Measurements from ENCODE around the gene ATP9B. TPM values are rescaled to one million over a fixed set of nuclear protein-coding genes. Genes with fewer than 3 reads are reported as not detected.

Gene ATP9B
- total RNA-seq, 1 donor from 2014 or later = 51.4 TPM

DNA sequence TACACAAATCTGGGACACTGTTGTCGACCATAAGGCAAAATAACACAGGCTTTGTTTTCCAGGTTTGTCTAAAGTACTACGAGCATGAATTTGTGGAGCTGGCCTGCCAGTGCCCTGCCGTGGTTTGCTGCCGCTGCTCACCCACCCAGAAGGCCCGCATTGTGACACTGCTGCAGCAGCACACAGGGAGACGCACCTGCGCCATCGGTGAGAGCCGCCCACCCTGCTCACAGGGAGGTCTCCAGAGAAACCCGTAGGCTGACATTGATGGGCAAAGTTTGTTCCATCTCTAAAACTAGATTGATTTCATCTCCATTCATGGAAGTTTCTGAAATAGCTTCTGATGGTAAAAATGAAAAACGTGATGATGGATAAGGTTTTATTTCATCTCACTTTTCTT is 276.2 kb downstream of the ATP9B start:
- DNase-seq (ENCODE audit: low spot score in 2 of 2) = no peak
- FAIRE-seq = no peak

DNA sequence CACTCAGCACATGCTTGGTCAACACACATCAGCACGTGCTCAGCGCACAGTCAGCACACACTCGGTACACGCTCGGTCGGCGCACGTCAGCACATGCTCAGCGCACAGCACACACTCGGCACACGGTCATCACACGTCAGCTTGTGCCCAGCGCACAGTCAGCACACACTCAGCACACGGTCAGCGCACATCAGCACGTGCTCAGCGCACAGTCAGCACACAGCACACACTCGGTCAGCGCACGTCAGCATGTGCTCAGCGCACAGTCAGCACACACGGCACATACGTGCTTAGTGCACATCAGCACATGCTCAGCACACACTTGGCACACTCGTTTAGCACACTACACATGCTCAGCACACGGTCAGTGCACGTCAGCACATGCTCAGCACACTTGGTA is 276.8 kb downstream of the ATP9B start:
- DNase-seq (ENCODE audit: low spot score in 2 of 2) (no peak), FAIRE-seq (no peak)

DNA sequence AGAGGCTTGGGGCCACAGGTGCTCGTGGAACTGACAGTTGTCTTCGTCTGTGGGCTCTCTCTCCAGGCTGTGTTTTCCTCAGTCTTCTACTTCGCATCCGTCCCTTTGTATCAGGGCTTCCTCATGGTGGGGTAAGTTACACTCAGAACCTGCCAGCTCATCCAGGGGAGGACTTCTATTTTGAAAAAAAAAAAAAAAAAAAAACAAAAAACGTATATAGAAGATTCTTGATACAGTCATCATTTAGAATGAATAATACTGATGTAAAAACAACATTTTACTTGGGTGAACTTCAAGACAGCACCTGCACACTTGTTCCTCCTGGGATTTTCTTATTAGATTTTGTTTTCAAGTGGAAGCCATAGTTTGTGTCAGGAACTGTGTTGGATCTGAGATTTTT is 278.9 kb downstream of the ATP9B start:
- DNase-seq (ENCODE audit: low spot score in 2 of 2) (no peak), FAIRE-seq (no peak)

DNA sequence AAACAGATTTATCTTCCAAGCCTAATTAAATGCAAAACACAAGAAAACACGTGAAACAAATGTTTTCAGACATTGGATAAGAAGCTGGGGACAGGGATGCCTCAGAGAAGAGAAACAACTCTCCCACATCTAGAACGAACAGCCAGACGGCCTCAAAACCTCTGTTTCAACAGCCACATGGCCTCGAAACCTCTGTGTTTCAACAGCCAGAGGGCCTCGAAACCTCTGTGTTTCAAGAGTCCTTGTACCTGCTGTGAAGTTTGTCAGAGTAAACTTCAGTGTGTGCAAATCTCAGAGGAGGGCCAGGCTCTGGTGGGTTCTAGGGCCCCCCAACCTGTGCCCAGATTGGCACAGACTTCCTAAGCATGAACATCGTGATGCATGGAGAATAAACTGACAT is 283.2 kb downstream of the ATP9B start:
- FAIRE-seq = no peak

DNA sequence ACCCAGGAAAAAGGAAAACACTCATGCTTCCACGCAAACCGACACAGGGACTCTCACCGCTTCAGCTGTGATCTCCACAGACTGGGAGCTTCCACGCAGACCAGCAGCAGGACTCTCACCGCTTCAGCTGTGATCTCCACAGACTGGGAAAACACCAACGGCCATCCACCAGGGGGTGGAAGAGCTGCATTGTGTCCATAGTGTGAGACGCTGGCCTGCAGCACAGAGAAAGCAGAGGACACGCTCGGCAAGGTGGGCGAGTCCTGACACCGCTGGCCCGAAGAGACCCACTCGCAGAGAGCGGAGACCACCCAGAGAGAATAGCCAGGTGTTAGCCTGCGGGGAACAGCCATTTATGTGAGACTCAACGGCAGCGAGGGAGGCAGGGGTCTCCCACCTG is 284.1 kb downstream of the ATP9B start:
- DNase-seq (ENCODE audit: low spot score in 2 of 2) = peak in 1 of 2 donors; percentile 46

More for the DNA sequence above, 283.2 kb downstream of the ATP9B start:
- no peak for DNase-seq (ENCODE audit: low spot score in 2 of 2)

DNA sequence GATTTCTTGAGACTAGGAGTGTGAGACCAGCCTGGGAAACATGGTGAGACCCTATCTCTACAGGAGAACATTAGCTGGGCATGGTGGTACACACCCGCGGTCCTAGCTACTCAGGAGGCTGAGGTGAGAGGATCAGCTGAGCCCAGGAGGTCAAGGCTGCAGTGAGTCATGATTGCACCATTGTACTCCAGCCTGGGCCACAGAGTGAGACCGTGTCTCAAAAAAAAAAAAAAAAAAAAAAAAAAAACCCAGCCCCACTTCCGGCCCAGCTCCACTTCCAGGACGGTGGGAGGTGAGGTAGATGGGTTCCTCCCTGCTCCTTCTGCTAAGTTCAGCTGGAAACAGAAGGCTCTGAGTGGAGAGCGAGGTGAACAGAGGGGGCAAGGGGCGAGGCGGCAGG is 285.2 kb downstream of the ATP9B start:
- no peak for DNase-seq (ENCODE audit: low spot score in 2 of 2)
- no peak for FAIRE-seq

More for the DNA sequence above, 284.1 kb downstream of the ATP9B start:
- no peak for FAIRE-seq

DNA sequence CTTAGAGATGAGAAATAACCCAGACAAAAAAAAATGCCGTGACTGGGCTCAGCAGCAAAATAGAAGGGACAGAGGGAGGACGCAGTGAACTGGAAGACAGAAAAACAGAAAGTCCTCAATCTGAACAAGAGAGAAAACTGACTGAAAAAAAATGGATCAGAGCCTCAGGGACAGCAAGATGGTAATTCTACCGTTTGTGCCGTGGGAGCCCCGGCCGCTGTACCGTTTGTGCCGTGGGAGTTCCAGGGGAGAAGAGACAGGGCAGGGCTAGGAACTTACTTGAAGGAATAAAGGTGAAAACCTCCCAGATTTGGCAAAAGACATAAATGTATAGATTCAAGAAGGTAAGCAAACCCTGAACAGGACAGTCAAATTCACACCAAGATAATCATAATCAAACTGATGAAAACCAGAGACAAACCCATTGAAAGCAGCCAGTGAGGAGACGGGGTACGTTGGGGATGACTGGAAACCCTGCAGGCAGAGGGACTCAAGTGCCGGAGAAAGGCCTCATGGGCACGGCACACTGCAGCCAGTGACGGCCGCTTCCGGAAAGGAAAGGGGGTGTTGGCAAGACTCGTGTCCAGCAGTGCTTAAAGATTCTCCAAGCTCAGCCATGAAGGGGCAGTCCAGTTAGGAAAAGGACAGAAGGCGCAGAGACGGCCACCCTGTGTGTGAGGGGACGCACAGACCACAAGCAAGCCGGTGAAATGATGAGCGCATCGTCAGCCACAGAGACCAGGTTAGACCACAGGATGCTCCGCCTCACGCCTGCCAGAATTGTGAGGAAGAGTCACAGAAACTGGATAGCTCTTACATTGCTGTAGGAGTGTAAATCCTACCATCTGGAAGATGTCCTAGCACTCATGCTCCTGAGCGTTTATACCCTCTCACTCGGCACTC is 286.5 kb downstream of the ATP9B start:
- DNase-seq (ENCODE audit: low spot score in 2 of 2) (no peak), FAIRE-seq (no peak)

DNA sequence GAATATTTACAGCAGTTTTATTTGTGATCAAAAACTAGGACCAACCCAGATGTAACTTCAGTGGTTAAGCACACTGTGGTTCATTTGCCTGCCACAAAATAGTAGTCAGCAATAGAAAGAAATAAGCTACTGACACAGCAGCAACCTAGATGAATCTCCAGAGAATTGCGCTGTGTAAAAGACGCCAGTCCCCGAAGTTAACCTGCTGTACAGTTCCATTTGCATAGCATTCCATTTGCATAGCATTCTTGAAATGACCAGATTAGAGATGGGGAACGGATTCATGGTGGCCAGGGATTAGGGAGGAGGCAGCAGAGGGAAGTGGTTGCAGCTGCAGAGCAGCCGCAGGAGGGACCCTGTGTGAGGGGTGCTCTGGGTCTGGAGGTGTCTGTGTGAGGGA is 287.2 kb downstream of the ATP9B start:
- DNase-seq (ENCODE audit: low spot score in 2 of 2) (no peak), FAIRE-seq (no peak)

DNA sequence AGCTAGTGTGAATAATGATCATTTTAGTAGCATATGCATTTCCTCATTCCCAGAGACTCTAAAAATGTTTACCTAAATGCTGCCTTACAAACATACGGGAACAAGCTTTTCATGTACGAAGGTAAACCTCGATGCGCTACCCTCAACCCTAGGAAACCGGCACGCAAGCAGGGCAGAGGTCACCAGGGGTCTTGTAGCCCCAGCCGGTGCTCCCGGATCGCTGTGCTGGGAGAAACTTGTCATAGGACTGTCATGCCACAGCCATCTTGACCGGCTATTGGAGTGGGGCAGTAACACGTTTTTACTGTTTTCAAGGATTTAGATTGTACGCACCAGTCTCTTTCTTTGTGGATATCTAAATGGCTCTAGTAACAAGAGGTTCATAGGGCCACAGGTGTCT is 291.7 kb downstream of the ATP9B start:
- no peak for DNase-seq (ENCODE audit: low spot score in 2 of 2)
- FAIRE-seq = no peak

DNA sequence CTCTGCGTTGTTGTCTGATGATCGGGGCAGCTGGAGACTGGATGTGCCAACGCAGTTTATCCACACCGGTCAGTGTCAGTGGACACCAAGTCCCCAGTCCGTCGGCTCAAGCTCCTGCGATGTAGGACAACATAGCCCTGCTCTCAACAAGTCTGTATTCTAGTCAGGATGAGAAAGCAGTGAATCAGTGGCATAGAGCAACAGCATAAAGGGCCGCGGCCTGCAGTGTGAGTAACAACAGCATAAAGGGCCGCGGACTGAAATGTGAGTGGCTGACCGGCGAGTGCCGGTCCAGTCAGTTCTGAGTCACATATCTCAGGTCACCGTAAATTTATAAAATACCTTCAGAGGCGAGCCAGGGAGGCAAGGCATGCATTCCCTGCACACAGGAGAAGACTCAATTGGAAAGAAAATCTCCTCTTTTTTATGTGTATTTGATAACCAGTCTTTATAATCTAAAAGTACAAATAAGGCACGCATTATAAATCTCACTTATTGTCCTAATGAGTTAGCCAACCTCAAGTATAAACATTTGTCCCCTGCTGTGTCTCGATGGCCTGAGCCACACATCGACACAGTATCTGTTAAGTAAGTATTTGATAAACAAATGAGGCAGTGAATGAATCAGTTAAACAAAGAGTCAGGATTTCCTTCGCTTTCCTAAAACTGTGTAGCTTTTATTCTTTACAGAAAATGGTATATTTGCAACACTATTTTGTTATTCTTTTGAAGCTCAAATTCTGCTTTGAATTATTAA is 292.8 kb downstream of the ATP9B start:
- DNase-seq (ENCODE audit: low spot score in 2 of 2) = no peak
- no peak for FAIRE-seq

DNA sequence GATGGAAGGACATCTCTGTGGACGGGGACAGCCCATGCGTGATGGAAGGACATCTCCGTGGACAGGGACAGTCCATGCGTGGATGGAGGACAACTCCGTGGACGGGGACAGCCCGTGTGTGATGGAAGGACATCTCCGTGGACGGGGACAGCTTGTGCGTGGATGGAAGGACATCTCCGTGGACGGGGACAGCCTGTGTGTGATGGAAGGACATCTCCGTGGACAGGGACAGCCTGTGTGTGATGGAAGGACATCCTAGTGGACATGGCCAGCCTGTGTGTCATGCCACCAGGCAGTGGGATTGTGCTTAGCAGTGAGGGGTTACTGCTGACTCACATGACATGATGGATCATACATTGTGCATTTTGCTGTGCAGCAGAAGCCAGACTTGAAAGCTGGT is 296.5 kb downstream of the ATP9B start:
- FAIRE-seq (no peak), DNase-seq (ENCODE audit: low spot score in 2 of 2) (no peak)

DNA sequence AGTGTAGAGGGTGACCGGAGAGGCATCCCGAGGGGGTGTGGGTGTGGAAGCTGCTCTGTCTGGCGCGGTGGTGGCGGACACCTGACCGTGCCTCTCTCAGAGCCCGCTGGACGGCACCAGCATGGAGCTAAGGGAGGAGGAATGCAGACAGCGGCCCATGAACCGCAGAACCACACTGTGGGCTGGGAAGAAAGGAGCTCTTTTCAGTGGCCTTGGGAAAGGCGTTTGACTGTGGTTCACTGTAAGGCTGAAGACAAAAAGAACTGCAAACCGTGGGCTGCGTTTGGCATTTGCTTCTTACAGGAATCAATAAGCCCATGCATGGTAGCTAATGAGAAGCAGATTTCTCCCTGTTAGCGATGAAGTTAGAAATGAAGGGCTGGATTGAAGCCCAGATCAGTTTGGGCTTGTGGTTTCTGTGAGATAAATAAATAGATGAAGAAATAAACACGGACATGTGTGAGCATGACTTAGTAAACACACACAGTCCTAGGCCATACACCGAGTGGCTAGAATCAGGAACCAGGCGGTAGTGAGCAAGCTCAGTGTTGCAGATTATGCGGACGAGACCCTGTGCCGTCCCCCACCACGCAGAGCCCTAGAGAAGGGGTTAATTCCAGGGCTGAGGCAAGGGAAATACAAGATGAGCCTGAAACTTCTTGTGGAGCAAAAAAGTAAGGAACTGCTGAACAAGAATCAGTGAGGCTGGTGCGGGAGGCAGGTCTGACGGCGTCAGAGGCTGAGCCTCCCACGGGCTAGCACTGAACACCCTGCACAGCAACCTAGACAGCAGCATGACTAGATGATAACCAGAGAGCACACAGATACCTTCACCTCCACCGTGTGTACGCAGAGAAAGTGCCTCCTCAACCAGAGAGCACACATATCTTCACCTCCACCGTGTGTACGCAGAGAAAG is 297.2 kb downstream of the ATP9B start:
- DNase-seq (ENCODE audit: low spot score in 2 of 2) (no peak), FAIRE-seq (no peak)

DNA sequence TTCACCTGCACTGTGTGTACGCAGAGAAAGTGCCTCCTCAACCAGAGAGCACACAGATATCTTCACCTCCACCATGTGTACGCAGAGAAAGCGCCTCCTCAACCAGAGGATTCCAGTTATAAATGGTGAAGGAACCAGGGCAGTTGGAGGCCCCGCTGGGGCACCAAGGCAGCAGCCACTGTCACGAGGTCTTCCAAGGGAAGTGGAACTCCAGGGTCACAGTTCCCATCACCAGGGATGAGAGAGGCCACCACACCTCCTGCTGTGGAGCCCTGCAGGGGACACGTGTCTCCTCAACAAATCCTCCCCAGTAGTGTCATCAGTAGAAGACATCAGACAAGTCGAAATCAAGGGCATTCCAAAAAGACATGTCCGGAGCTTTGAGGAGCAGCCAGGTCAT is 298.3 kb downstream of the ATP9B start:
- no peak for FAIRE-seq
- no peak for DNase-seq (ENCODE audit: low spot score in 2 of 2)

DNA sequence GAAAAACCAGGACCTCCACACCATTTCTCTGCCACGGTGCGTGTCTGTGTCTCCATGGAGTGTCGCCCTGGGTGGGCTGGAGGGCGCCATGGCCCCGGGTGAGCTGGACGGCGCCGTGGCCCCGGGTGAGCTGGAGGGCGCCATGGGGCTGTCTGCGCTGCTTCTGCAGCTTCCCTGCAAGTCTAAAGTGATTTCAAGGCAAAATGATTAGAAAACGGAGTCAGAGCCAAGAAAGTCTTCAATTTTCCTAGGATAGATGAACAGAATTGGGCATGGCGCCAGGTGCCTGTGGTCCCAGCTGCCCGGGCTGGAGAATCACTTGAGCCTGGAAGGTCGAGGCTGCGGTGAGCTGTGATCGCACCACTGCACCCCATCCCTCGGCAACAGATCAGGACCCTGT is 298.8 kb downstream of the ATP9B start:
- FAIRE-seq (no peak), DNase-seq (ENCODE audit: low spot score in 2 of 2) (no peak)

DNA sequence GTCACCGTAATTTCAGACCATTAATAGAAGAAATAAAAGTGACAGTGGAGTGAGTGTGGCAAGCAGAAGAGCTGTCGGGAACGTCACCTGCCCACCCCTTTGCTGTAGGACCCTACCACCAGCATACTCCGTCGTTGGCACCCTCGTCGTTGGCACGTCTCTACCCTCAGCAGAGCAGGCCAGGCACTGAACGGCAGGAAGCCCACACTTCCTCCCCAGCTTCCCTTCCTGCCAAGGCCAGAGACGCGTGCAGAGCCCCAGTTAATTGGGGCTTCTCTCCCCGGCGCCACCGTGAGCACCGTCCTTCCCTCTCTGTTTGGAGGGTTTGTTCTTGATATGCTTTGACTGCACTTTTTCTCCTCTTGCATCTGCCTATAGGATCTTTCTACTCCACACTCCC is 299.5 kb downstream of the ATP9B start:
- FAIRE-seq (no peak), DNase-seq (ENCODE audit: low spot score in 2 of 2) (no peak)

DNA sequence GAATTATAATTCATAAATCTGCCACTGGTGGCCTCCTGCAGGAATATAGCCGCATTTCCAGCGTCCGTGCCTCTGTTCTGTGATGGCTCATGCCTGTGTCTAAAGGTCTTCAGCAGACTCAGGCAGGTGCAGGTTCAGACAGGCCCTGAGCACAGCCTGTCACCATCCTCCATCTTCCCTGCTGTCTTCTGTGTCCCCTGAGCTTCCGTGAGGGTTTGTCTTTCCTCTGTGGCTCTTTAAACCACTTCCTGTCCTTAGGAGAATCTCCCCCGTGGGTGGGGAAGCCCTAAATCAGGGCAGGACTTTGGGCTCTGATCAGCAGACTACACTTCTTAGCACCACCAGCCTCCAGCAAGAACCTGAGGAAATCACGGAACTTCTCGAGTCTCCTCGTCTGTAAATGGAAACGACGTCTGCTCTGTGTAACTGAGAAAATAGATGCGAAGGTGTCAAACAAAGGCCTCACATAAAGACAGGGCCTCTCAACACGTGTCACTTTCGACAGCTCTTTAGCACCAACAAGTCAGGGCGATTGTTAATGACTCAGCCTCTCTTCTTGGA is 302.4 kb downstream of the ATP9B start:
- no peak for FAIRE-seq
- no peak for DNase-seq (ENCODE audit: low spot score in 2 of 2)

DNA sequence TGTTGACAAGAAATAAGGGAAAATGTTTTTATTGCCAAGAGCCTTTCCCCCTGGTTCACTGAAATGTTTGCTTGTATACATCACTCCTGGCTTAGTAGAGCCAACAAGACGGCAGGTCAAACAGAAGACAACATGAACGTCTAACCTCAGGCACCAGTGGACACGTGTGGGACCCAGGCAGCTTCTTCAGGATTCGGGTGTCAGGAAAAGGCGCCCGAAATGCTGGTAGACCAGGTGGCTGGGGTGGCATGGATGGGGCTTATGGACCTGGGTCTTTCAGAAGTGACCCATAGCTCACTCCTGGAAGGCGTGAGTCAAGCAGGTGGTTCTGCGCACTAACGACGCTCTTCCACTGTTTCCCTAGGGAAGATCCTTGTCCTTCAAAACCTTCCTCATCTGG is 303.3 kb downstream of the ATP9B start:
- FAIRE-seq = no peak
- no peak for DNase-seq (ENCODE audit: low spot score in 2 of 2)

DNA sequence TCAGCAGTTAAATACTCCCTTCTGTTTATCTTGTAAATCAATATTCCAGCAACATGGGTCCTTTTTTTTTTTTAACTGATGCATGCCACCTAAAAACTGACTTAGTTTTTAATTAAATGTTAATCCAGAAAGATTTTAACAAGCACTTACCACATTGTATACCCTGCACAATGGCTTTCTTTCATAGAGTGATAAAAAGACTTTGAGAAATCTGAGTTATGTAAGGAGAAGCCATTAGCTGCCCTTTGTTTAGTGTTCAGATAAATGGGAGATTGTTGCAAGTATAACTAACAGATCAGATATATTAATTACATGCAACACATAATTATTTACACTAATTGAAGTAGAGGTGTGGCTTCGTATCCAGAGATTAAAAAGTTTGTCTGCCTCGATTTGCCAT is 303.8 kb downstream of the ATP9B start:
- FAIRE-seq (peak; percentile 52), DNase-seq (ENCODE audit: low spot score in 2 of 2) (no peak)

DNA sequence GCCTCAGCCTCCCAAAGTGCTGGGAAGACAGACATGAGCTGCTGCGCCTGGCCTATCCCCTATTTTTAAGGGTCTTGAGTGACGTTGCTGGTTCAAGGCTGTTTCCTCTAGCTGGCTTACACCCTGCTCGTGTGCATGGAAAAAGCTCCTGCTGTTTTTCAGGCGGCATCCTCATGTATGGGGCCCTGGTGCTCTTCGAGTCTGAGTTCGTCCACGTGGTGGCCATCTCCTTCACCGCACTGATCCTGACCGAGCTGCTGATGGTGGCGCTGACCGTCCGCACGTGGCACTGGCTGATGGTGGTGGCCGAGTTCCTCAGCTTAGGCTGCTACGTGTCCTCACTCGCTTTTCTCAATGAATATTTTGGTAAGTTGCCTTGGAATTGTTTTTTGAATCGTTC is 304.5 kb downstream of the ATP9B start:
- DNase-seq (ENCODE audit: low spot score in 2 of 2) (no peak), FAIRE-seq (no peak)

DNA sequence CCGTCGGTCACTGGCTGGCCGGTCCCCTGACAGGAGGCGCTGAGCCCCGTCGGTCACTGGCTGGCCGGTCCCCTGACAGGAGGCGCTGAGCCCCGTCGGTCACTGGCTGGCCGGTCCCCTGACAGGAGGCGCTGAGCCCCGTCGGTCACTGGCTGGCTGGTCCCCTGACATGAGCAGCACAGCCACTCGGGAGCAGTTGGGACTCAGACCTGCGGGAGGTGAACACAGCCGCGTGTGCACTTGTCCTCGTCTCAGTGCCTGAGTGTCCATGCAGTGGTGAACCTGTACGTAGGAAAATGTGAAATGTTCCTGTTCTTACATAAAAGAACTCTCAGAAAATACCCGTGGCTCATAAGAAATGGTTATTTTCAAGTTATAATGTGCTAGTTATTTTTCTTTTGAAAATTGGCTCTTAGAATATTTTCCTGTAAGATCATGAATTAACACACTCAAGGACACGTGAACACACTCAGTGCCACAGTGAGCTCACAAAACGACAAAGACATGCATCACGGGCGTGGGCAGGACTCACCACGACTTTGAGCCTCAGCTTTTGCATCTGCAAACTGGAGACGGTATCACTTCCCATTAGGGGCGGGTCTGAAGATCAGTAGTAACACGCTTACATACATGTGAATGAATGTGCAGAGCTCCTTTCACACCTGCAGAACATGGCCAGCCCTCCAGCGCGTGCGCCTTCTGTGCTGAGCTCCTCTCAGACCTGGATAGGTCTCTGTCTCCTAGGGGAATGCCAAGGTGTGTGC is 305.4 kb downstream of the ATP9B start:
- no peak for DNase-seq (ENCODE audit: low spot score in 2 of 2)
- FAIRE-seq = no peak

Measured in frontal cortex (tissue), 4 donors.